HepG2 (cell line): ENCODE results near the gene MARCHF9. TPM values are rescaled to one million over a fixed set of nuclear protein-coding genes. Genes with fewer than 3 reads are reported as not detected.

ENCODE experiments used
- ATAC-seq: fragments of 200-7000 bp; cut with Tn5 transposase; 3 replicates; pipeline ENCODE4 v1.9.1; 2020; ENCODE audit warnings: mild to moderate bottlenecking, moderate library complexity
- BruUV-seq: library from RNA; stranded (reverse); fragments of 400-500 nt; replicated peaks from 2 replicates; lab custom pipeline; 2021; lab: Mats Ljungman, UMichigan
- CTCF ChIA-PET: fragments of 300-600 bp; formaldehyde crosslinking; extraction: SDS; loops from one replicate; lab custom pipeline; 2021; ENCODE audit warnings: low total read pairs, inconsistent platforms, low intra/inter-chr PET ratio; lab: Yijun Ruan, JAX
- POLR2A ChIA-PET: fragments of 350-600 bp; sonication (Branson Sonifier 250); formaldehyde crosslinking; loops from one replicate; lab custom pipeline; 2020; ENCODE audit warnings: antibody characterized with exemption, inconsistent platforms; lab: Yijun Ruan, JAX
- DNase-seq: peaks from one replicate; pipeline ENCODE4 v3.0.0-alpha.2; 2015; ENCODE audit warnings: low spot score
- FAIRE-seq: peaks from 3 replicates; lab custom pipeline; 2011; peaks lifted over from hg19 to GRCh38; lab: Jason Lieb, UNC
- H2AFZ ChIP-seq: one replicate; pipeline ENCODE4 v1.6.1; 2011; ENCODE audit warnings: low read length, inconsistent platforms
- H3K27ac ChIP-seq: fragments of 300-600 bp; 3 replicates; pipeline ENCODE4 v1.8.0; 2011; ENCODE audit warnings: mixed run types, mild to moderate bottlenecking, mixed read lengths, low read length, inconsistent platforms; ENCODE audit not compliant: insufficient read depth; ENCODE audit errors: extremely low read length
- H3K27me3 ChIP-seq, 2 experiments: fragments of 200-600 bp in 1 of 2; 2 replicates in 1 of 2; 3 replicates in 1 of 2; pipeline versions ENCODE4 v1.6.0 to v1.8.0; 2011; ENCODE audit warnings: low read length in 2 of 2, mild to moderate bottlenecking in 2 of 2, moderate library complexity in 2 of 2, inconsistent platforms in 1 of 2; ENCODE audit not compliant: insufficient read depth in 2 of 2, control insufficient read depth in 1 of 2
- H3K36me3 ChIP-seq, 2 experiments: fragments of 200-600 bp in 1 of 2; replicated peaks in 1 of 2; 2 replicates in 1 of 2; 3 replicates in 1 of 2; pipeline versions ENCODE4 v1.5.1 to v1.8.0; 2011; ENCODE audit warnings: low read length in 2 of 2, inconsistent platforms in 1 of 2; ENCODE audit not compliant: insufficient read depth in 2 of 2, control insufficient read depth in 1 of 2
- H3K4me1 ChIP-seq: 2 replicates; pipeline ENCODE4 v1.5.1; 2012; ENCODE audit warnings: low read length, inconsistent platforms; ENCODE audit not compliant: insufficient read depth
- H3K4me2 ChIP-seq: 2 replicates; pipeline ENCODE4 v1.6.0; 2011; ENCODE audit warnings: low read depth, low read length, inconsistent platforms
- H3K4me3 ChIP-seq, 3 experiments: fragments of 200-600 bp in 1 of 3; sonication (generic), shearing (Covaris generic) in 1 of 3; replicated peaks in 1 of 3; 2 replicates each; pipeline ENCODE4 v1.5.1; 2011 to 2016; ENCODE audit warnings: low read length in 3 of 3, inconsistent platforms in 2 of 3, low read depth in 2 of 3, mild to moderate bottlenecking in 2 of 3, control low read depth in 1 of 3, mixed read lengths in 1 of 3; ENCODE audit not compliant: insufficient read depth in 1 of 3
- H3K79me2 ChIP-seq: one replicate; pipeline ENCODE4 v1.6.1; 2011; ENCODE audit warnings: low read length, inconsistent platforms; ENCODE audit not compliant: insufficient read depth
- H3K9ac ChIP-seq: 2 replicates; pipeline ENCODE4 v1.6.0; 2011; ENCODE audit warnings: mild to moderate bottlenecking, low read depth, low read length, inconsistent platforms; ENCODE audit not compliant: insufficient read depth
- H3K9me3 ChIP-seq: 2 replicates; pipeline ENCODE4 v1.5.1; 2012; ENCODE audit warnings: mild to moderate bottlenecking, low read length
- H4K20me1 ChIP-seq: 2 replicates; pipeline ENCODE4 v1.6.0; 2011; ENCODE audit warnings: inconsistent platforms, mild to moderate bottlenecking, low read length, moderate library complexity; ENCODE audit not compliant: insufficient read depth
- ARNT2 ChIP-seq: sonication (generic); formaldehyde crosslinking; IDR thresholded peaks from 2 replicates; pipeline ENCODE4 v1.8.0; 2022; ENCODE audit warnings: mild to moderate bottlenecking, low read depth, missing genetic modification reagents, moderate library complexity
- ATF6 ChIP-seq: sonication (generic); formaldehyde crosslinking; conservative IDR thresholded peaks from 2 replicates; pipeline ENCODE4 v1.4.0; 2020; ENCODE audit warnings: missing genetic modification reagents
- ELF1 ChIP-seq: sonication (generic); formaldehyde crosslinking; IDR thresholded peaks from 2 replicates; pipeline ENCODE4 v1.4.0; 2020; ENCODE audit warnings: missing genetic modification reagents
- ELK4 ChIP-seq: sonication (generic); formaldehyde crosslinking; IDR thresholded peaks from 2 replicates; pipeline ENCODE4 v1.9.0; 2021; ENCODE audit warnings: missing genetic modification reagents, borderline replicate concordance
- MXD1 ChIP-seq: sonication (generic); formaldehyde crosslinking; IDR thresholded peaks from 2 replicates; pipeline ENCODE4 v1.4.0; 2020; ENCODE audit warnings: mild to moderate bottlenecking, missing genetic modification reagents
- SMC3 ChIP-seq: IDR thresholded peaks from 2 replicates; pipeline ENCODE4 v1.6.1; 2011; ENCODE audit warnings: low read length, improper control_type of control experiment
- TFDP2 ChIP-seq: sonication (generic); formaldehyde crosslinking; IDR thresholded peaks from 2 replicates; pipeline ENCODE4 v1.4.0; 2020; ENCODE audit warnings: missing genetic modification reagents
- TFE3 ChIP-seq: IDR thresholded peaks from 2 replicates; pipeline ENCODE4 v1.6.1; 2016
- UBTF ChIP-seq: sonication (generic); formaldehyde crosslinking; IDR thresholded peaks from 2 replicates; pipeline ENCODE4 v1.4.0; 2020; ENCODE audit warnings: mild to moderate bottlenecking, missing genetic modification reagents
- ZNF180 ChIP-seq: sonication (generic); formaldehyde crosslinking; IDR thresholded peaks from 2 replicates; pipeline ENCODE4 v1.4.0; 2020; ENCODE audit warnings: low read depth, missing genetic modification reagents, borderline replicate concordance
- ZNF264 ChIP-seq: sonication (generic); formaldehyde crosslinking; IDR thresholded peaks from 2 replicates; pipeline ENCODE4 v1.4.0; 2020; ENCODE audit warnings: missing genetic modification reagents
- ZNF670 ChIP-seq: sonication (generic); formaldehyde crosslinking; IDR thresholded peaks from 2 replicates; pipeline ENCODE4 v1.8.0; 2022; ENCODE audit warnings: mild to moderate bottlenecking, missing genetic modification reagents, borderline replicate concordance
- WGBS: methylation state at CpG from one replicate; pipeline ENCODE4 v1.1.6; 2017; ENCODE audit warnings: low lambda C conversion rate; 5-methylcytosine and 5-hydroxymethylcytosine counted together
- in situ Hi-C: cut with HindIII; loops from 2 replicates; pipeline ENCODE4 v1.10.0; 2017; ENCODE audit warnings: low pct_unique_long_range_greater_than_20kb; ENCODE audit not compliant: extremely low pct_ligation_motif_present
- intact Hi-C: fragments of 100-400 bp; cut with micrococcal nuclease; formaldehyde crosslinking; loops from one replicate; pipeline ENCODE4 v1.10.0; 2022; ENCODE audit not compliant: unreplicated experiment
- polyA plus RNA-seq, 8 experiments: library from polyadenylated mRNA; depleted of rRNA in 3 of 8; stranded (reverse) in 7 of 8; unstranded in 1 of 8; fragments of >200 nt; fragmentation: Illumina TruSeq in 4 of 8; extraction: Trizol in 4 of 8; gene quantifications; 2 replicates each; pipeline versions ENCODE4 v1.2.1 to v1.2.3, GENCODE V29; 2011 to 2016; ENCODE audit warnings: low read depth in 4 of 8, missing spikeins in 1 of 8, mixed read lengths in 1 of 8; ENCODE audit not compliant: insufficient read depth in 1 of 8
- total RNA-seq, 5 experiments: library from RNA; depleted of rRNA; stranded (reverse); fragments of >200 nt; fragmentation: Illumina TruSeq; extraction: Trizol; gene quantifications; 2 replicates each; pipeline ENCODE4 v1.2.3, GENCODE V29; 2016; ENCODE audit warnings: low read depth in 1 of 5

Gene MARCHF9
- total and polyA plus RNA-seq, 2 of the 13 experiments (the other 11 are each of a cell fraction or from before 2014, with no cell fraction given): 5.7 to 9.6 TPM

- POLR2A ChIA-PET: no interaction called here
- no peak overlapping the region for H3K9ac ChIP-seq
- TF ChIP-seq ELF1 (no peak), ZNF180 (no peak), ARNT2 (CRISPR knock-in tag) (no peak), TFDP2 (no peak), ELK4 (CRISPR knock-in tag) (no peak), ZNF670 (CRISPR knock-in tag) (no peak), MXD1 (CRISPR knock-in tag) (no peak), ZNF264 (CRISPR knock-in tag) (no peak), UBTF (CRISPR knock-in tag) (no peak), TFE3 (no peak), ATF6 (CRISPR knock-in tag) (no peak), SMC3 (no peak)
Measured at GRCh38 chr12:57780284-57780897, 25.5 kb downstream of the MARCHF9 start.

More at GRCh38 chr12:57780284-57780897, 25.5 kb downstream of the MARCHF9 start:
- H3K27me3 ChIP-seq: no peaks in the 10 kb centered on the region; a peak in 1 of 5 replicates
- intact Hi-C loops: no loop called here
- no peak overlapping the region for H3K27ac ChIP-seq
- no peak overlapping the region for H3K4me3 ChIP-seq
- WGBS: 96% methylated on average over 4 of the region's 4 CpGs
- H4K20me1 ChIP-seq: no peaks in the 10 kb centered on the region
- CTCF ChIA-PET: no interaction called here
- H2AFZ ChIP-seq: no peak overlapping the region
- no TSS peak for BruUV-seq
- ATAC-seq (no peak), FAIRE-seq (no peak), DNase-seq (no peak)
- H3K36me3 ChIP-seq: peaks cover 2 to 10% of the 10 kb centered on the region in 2 experiments; a peak in 4 of 5 replicates
- in situ Hi-C loops: no loop called here
- peaks cover 16% of the 10 kb centered on the region for H3K79me2 ChIP-seq
- H3K4me2 ChIP-seq: no peak overlapping the region
- peaks cover 17% of the 10 kb centered on the region for H3K4me1 ChIP-seq
- H3K9me3 ChIP-seq: no peaks in the 10 kb centered on the region
